K562 (cell line): ENCODE measurements around the gene TMEM132C. TPM values are rescaled to one million over a fixed set of nuclear protein-coding genes. Genes with fewer than 3 reads are reported as not detected.

ENCODE experiments used
- polyA plus RNA-seq, 8 experiments: library from polyadenylated mRNA; depleted of rRNA in 4 of 8; stranded (reverse) in 5 of 8; unstranded in 3 of 8; fragments of >200 nt; fragmentation: Nextera tagmentation in 2 of 8; fragmentation: Illumina TruSeq in 1 of 8; extraction: Ambion mirVana in 2 of 8; extraction: Trizol in 1 of 8; gene quantifications; 2 replicates each; pipeline versions ENCODE4 v1.2.1 to v1.2.3, GENCODE V29; 2011 to 2014; ENCODE audit warnings: inconsistent platforms in 1 of 8, missing spikeins in 1 of 8
- total RNA-seq, 7 experiments: library from RNA; depleted of rRNA in 6 of 7; stranded (reverse); fragments of >200 nt in 6 of 7; fragmentation: Illumina TruSeq in 2 of 7; extraction: Trizol in 2 of 7; gene quantifications; 2 replicates each; pipeline versions ENCODE4 v1.2.1 to v1.2.3, GENCODE V29; 2011 to 2021; ENCODE audit warnings: low replicate concordance in 1 of 7
- TF ChIP-seq, protein P1 (sequence below): sonication (generic); formaldehyde crosslinking; IDR thresholded peaks from 2 replicates; pipeline ENCODE4 v1.8.0; 2022; ENCODE audit warnings: mild to moderate bottlenecking, missing genetic modification reagents
- TF ChIP-seq, protein P2 (sequence below), 2 experiments: fragments of 450-650 bp in 1 of 2; sonication (generic) in 1 of 2; formaldehyde crosslinking in 1 of 2; IDR thresholded peaks in 1 of 2; conservative IDR thresholded peaks in 1 of 2; 2 replicates each; pipeline versions ENCODE4 v1.6.1 to v1.8.1; 2016 to 2023; ENCODE audit warnings: mild to moderate bottlenecking in 2 of 2, moderate library complexity in 2 of 2, inconsistent platforms in 1 of 2, missing genetic modification reagents in 1 of 2

TMEM132C gene
- total and polyA plus RNA-seq, 9 of the 15 experiments (the other 6 are each of a cell fraction or from before 2014, with no cell fraction given) = not detected

DNA sequence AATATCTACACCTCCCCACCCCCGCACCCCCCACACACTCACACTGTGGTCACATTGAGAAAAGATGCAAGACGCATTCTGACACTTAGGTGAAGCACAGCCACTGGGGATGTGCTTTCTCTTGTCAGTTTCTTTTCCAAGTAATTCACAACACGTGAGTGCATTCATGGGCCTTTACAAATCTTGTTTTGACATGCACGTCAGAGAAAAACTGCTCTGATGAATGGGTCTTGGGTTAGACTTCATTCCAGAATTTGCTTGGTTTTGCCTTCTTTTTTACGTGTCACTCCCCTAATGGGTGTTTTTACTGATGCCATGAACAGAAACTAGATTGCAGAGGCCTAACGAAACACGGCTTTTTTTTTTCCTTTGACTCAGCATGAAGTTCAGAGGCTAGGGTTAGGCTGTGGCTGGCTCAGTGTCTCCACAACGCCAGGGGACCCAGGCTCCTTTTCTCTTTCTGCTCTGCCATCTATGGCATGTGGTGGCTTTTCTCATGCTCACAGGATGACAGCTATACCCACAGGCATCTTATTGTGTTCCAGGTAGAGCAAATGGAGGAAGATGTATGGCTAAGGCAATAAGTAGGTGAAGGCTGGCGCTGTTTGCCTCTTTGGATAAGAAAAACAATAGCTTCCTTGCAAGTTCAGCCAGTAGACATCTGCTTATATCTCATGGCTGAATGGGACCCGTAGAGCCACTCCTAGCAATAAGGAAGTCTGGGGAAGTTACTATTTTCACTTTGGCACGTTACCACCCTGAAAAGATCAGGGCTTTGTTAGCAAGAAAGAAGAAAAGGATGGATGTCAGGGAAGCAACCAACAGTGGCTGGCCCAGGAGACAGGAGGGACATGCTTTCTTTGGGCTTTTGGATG, 303.5 kb downstream of the TMEM132C start (continued):
- TF ChIP-seq, protein P1, sequence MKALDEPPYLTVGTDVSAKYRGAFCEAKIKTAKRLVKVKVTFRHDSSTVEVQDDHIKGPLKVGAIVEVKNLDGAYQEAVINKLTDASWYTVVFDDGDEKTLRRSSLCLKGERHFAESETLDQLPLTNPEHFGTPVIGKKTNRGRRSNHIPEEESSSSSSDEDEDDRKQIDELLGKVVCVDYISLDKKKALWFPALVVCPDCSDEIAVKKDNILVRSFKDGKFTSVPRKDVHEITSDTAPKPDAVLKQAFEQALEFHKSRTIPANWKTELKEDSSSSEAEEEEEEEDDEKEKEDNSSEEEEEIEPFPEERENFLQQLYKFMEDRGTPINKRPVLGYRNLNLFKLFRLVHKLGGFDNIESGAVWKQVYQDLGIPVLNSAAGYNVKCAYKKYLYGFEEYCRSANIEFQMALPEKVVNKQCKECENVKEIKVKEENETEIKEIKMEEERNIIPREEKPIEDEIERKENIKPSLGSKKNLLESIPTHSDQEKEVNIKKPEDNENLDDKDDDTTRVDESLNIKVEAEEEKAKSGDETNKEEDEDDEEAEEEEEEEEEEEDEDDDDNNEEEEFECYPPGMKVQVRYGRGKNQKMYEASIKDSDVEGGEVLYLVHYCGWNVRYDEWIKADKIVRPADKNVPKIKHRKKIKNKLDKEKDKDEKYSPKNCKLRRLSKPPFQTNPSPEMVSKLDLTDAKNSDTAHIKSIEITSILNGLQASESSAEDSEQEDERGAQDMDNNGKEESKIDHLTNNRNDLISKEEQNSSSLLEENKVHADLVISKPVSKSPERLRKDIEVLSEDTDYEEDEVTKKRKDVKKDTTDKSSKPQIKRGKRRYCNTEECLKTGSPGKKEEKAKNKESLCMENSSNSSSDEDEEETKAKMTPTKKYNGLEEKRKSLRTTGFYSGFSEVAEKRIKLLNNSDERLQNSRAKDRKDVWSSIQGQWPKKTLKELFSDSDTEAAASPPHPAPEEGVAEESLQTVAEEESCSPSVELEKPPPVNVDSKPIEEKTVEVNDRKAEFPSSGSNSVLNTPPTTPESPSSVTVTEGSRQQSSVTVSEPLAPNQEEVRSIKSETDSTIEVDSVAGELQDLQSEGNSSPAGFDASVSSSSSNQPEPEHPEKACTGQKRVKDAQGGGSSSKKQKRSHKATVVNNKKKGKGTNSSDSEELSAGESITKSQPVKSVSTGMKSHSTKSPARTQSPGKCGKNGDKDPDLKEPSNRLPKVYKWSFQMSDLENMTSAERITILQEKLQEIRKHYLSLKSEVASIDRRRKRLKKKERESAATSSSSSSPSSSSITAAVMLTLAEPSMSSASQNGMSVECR (CRISPR knock-in tag) = no peak
- TF ChIP-seq, protein P2, sequence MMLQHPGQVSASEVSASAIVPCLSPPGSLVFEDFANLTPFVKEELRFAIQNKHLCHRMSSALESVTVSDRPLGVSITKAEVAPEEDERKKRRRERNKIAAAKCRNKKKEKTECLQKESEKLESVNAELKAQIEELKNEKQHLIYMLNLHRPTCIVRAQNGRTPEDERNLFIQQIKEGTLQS (IDR thresholded peaks at IDR 0.05) = no peak
- TF ChIP-seq, protein P2 (CRISPR knock-in tag; conservative IDR thresholded peaks at IDR 0.05) = no peak
